Measurements from ENCODE around the gene GREB1L.
"Not testable (repeated sequence)": the region's sequence is repeated elsewhere in the genome, so short reads cannot be mapped to it uniquely, and the experiment has no call there.

GREB1L gene

DNA sequence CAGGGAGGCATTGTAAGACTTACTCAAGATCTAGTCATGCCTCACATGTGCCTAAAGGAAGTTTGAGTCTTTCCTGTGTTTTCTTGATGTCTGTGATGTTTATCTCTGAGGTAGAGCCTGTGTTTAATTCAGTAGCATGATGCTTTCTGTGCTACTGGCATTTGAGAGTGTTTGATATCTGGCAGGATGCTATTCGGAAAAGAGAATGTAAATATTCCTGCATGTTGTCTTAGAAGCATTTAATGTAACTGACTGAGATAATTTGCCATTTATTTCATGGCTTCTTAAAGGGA, 58.8 kb downstream of the GREB1L start:
- no peak for DNase-seq (ENCODE audit: extremely low spot score, insufficient read length, low read depth)
- FAIRE-seq = no peak

DNA sequence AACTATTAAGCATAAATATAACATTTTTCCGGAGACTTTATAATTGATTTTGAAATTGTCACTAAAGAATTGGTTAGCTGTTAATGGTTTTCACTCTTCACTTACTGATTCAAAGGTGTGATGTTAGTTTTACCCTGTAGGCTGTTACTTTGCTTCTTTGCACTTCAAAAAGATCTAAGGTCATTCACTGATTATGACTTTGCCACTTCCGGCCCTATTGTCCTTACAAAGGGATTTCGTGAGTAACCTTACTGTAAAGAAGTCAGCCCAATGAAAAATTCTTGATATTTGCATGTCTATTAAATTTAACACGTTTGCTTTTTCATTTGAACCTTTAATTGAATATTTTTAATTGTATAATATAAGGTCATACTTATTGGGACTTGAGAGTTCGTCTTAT, 61.4 kb downstream of the GREB1L start:
- DNase-seq (ENCODE audit: extremely low spot score, insufficient read length, low read depth) (no peak), FAIRE-seq (no peak)

GRCh38 chr18:21303895-21304294, 61.9 kb downstream of the GREB1L start:
- FAIRE-seq (no peak), DNase-seq (ENCODE audit: extremely low spot score, insufficient read length, low read depth) (no peak)

- no peak for DNase-seq (ENCODE audit: extremely low spot score, insufficient read length, low read depth)
- FAIRE-seq = no peak
These were observed 63.6 kb downstream of the GREB1L start for GRCh38 chr18:21305621-21306020.

DNA sequence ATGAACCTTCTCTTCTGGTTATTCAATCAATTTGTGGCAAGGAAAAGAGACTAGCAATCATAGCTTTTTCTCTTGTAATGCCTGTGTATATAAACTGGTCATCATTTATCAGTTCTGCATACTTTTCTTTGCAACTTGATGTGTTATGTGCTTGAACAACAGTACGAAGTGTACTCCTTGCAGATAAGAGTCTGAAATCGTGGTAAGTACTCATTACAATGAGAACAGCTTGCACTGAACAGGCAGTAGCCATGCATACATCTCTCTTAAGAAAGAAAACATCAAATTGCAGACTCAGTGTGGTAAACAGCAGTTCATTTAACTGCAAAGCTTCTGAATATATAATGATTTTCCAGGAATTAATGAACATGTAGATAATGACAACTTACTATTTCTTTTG, 64.3 kb downstream of the GREB1L start:
- FAIRE-seq = no peak

DNA sequence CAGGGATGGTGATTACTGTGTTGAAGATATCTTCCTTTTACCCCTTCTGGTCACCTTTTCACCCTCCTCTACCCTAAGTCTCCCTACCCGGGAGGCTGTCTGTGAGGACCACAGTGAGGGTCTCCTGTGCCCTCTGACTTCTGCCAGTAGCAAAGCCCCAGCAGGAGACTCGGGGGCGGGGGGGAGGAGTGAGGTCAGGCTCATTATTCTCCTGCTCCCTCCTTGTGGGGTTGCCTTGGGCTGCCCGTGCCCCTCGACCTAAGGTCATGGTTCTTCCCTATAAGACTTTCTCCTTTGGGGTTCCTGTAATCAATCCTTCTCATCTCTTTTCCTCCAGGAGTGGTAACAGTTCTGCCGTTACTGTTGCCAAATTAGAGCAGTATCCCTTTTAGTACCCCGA, 65.5 kb downstream of the GREB1L start:
- FAIRE-seq (no peak), DNase-seq (ENCODE audit: extremely low spot score, insufficient read length, low read depth) (no peak)

More for the DNA sequence above, 64.3 kb downstream of the GREB1L start:
- DNase-seq (ENCODE audit: extremely low spot score, insufficient read length, low read depth) = no peak

GRCh38 chr18:21309248-21309647, 67.2 kb downstream of the GREB1L start:
- FAIRE-seq = no peak

GRCh38 chr18:21311980-21312379, 69.9 kb downstream of the GREB1L start:
- FAIRE-seq; DNase-seq (ENCODE audit: extremely low spot score, insufficient read length, low read depth): not testable (repeated sequence)

More at GRCh38 chr18:21309248-21309647, 67.2 kb downstream of the GREB1L start:
- DNase-seq (ENCODE audit: extremely low spot score, insufficient read length, low read depth) = no peak

GRCh38 chr18:21313576-21313975, 71.5 kb downstream of the GREB1L start:
- no peak for FAIRE-seq
- DNase-seq (ENCODE audit: extremely low spot score, insufficient read length, low read depth) = no peak

GRCh38 chr18:21314724-21315123, 72.7 kb downstream of the GREB1L start:
- DNase-seq (ENCODE audit: extremely low spot score, insufficient read length, low read depth) (no peak), FAIRE-seq (no peak)

- not testable (repeated sequence) for DNase-seq (ENCODE audit: extremely low spot score, insufficient read length, low read depth); FAIRE-seq
These were observed 73.1 kb downstream of the GREB1L start for GRCh38 chr18:21315126-21315525.

GRCh38 chr18:21315741-21316197, 73.7 kb downstream of the GREB1L start:
- DNase-seq (ENCODE audit: extremely low spot score, insufficient read length, low read depth) = no peak

DNA sequence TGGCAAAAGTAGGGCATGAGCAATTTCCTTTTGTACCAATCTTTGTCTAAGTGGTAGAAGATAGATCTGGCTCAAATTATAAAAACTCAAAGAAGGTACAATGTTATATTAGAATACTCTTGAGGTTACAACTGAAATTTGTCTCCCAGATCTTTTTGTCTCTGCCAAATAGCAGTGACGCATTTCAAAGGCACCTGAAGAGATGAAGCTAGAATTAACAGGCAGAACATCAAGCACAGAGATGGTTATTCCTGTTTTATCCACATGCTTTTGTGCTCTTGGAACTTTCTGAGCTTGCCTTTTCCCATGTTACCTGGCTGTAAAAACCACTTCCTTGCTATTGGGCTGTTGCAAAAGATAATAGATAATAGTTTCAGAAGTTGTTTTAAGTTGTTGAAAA, 74.3 kb downstream of the GREB1L start:
- DNase-seq (ENCODE audit: extremely low spot score, insufficient read length, low read depth) (no peak), FAIRE-seq (no peak)

More at GRCh38 chr18:21315741-21316197, 73.7 kb downstream of the GREB1L start:
- FAIRE-seq = no peak

DNA sequence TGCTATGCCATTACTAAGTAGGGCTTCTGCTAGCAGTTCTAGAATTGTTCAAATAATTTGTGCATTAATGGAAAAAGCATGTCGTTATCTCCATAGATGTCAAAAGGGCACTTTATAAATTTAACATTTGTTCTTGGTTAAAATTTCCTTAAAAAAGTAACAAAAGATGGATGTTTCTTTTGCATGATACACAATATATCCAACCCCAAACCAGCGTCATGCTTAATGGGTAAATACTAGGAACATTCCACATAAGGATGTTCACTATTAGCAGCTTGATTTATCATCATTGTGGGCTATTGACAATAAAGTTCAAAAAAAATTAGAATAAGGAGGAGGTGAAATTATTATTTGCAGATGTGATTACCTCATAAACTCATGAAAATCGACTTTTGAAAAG, 79.7 kb downstream of the GREB1L start:
- DNase-seq (ENCODE audit: extremely low spot score, insufficient read length, low read depth) = no peak
- FAIRE-seq = no peak

DNA sequence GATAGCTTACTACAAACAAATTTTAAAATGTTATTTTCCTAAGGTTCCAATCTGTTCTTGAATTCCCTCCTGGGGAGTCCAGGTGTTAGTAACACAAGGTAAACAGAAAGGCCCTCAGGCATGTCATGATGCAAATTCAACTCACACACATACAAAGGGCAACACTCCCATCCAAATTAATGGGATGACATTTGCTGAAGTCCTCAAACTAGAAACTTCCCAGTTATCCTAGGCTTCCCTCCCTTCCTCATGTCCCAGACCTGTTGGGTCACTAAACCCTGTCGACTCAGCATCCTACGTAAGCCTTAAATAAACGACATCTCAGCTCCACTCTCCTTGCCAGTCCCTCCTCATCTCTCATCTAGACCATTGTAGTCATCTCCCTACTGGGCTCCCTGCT, 85.1 kb downstream of the GREB1L start:
- no peak for FAIRE-seq
- no peak for DNase-seq (ENCODE audit: extremely low spot score, insufficient read length, low read depth)

DNA sequence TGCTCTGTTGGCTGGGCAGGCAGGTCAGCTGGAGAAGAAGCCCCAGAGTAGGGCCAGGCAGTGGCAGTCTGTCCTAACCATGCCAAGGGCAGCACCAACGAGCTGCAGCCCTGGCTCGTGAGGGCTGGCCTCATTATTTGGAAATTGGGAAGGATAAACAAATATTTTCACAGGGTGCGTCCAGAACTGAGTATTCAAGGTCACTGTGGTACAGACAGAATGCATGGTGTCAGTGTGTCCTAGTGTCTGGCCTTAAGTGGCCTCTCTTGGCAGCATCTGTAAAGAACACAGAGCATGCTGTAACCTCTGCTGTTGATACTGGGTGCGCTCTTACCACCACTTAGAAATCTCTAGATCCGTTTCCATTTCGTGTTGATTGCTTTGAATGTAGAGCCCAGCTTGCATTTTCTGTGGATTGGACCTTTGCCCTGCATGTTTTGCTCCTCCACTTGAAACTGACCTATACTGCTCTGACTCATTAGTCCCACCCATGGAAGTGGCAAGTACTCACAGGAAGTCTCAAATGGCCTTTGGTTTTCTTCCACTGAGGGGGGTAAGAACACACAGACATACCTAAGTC, 88.2 kb downstream of the GREB1L start:
- FAIRE-seq (no peak), DNase-seq (ENCODE audit: extremely low spot score, insufficient read length, low read depth) (no peak)

DNA sequence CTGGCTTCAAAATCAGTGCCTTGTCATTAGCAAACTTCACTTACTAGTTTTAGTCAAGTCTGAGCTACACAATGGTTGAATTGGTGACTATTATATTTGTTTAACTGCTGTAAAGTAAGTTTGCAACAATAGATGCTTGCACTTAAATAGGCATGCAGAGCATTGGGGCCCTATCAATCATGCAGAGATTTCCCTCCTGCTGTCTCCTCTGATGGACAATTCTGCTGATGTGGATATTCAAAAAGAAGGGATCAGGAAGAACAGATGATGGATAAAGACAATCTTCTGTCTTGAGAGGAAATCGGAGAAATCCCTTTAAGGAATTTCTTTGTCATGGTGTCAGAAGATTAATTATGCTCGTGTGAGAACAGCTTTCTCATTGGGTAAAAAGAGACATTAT, 89.0 kb downstream of the GREB1L start:
- FAIRE-seq (no peak), DNase-seq (ENCODE audit: extremely low spot score, insufficient read length, low read depth) (no peak)

DNA sequence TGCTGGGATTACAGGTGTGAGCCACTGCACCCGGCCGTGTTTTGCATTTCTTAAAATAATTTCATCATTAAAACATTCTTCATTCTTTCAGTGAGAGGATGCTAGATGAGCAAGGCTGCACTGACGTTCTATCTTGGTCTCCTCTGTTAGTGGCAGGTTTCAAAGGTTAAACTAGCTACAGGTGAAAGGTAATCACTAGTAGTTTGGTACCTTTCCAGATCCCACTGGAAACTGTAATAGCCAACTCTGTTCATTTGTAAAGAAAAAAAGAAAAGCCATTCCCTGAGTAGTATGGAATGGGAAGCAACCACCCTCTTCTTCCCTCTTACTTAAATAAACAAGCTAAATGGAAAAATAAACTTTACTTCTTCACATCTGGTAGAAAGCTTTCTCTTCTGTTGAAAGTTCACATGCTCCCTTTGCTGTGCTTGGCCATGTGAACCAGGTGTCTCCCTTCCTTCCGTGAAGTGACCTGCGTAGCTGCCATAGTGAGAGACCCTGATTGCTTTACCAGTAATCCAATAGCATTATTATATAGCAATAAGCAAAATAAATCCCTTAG, 94.0 kb downstream of the GREB1L start:
- FAIRE-seq (no peak), DNase-seq (ENCODE audit: extremely low spot score, insufficient read length, low read depth) (no peak)

GRCh38 chr18:21336846-21337245, 94.8 kb downstream of the GREB1L start:
- no peak for FAIRE-seq

DNA sequence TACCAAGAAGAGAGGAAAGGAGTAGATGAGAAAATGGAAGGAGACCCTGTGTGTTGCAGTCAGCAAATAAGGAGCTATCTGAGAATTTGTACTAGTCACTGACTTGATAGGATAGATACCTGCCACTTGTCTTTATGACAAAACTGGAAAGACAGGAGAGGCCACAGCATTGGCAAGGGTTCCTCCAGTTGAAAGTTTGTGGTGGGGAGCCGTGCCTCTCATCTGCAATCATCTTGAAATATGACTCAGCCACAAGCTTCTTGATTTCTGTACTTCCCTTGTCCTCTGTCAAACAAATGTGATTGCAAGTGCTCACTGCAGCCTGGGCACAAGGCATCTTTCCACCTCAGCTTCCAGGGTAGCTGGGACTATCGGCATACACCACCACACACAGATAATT, 99.1 kb downstream of the GREB1L start:
- DNase-seq (ENCODE audit: extremely low spot score, insufficient read length, low read depth) (no peak), FAIRE-seq (no peak)

More at GRCh38 chr18:21336846-21337245, 94.8 kb downstream of the GREB1L start:
- no peak for DNase-seq (ENCODE audit: extremely low spot score, insufficient read length, low read depth)

- no peak for DNase-seq (ENCODE audit: extremely low spot score, insufficient read length, low read depth)
- no peak for FAIRE-seq
These were observed 100.3 kb downstream of the GREB1L start for GRCh38 chr18:21342372-21342771.

GRCh38 chr18:21344860-21345259, 102.8 kb downstream of the GREB1L start:
- FAIRE-seq (no peak), DNase-seq (ENCODE audit: extremely low spot score, insufficient read length, low read depth) (no peak)

All from GM18507 (cell line).